GM12878 (cell line): ENCODE results near the gene SP110. TPM values are rescaled to one million over a fixed set of nuclear protein-coding genes. Genes with fewer than 3 reads are reported as not detected.

Experiments used
- ATAC-seq: fragments of 200-7000 bp; cut with Tn5 transposase; 3 replicates; pipeline ENCODE4 v1.9.1; 2020; ENCODE audit warnings: mild to moderate bottlenecking, moderate library complexity
- BruUV-seq: library from RNA; stranded (reverse); fragments of 400-500 nt; replicated peaks from 2 replicates; lab custom pipeline; 2021; lab: Mats Ljungman, UMichigan
- CTCF ChIA-PET: fragments of 300-600 bp; sonication (Branson Sonifier 250); formaldehyde crosslinking; extraction: SDS; loops from one replicate; lab custom pipeline; 2021; ENCODE audit warnings: inconsistent platforms; lab: Yijun Ruan, JAX
- POLR2A ChIA-PET: fragments of 350-600 bp; formaldehyde crosslinking; extraction: SDS; loops from one replicate; lab custom pipeline; 2021; ENCODE audit warnings: inconsistent platforms; lab: Charles Lee
- RAD21 ChIA-PET: fragments of 300-600 bp; sonication (Branson Sonifier 250); formaldehyde crosslinking; loops from one replicate; lab custom pipeline; 2023; ENCODE audit warnings: antibody characterized with exemption; ENCODE audit not compliant: unreplicated experiment; lab: Charles Lee
- SMC1A ChIA-PET: fragments of 300-600 bp; sonication (Branson Sonifier 250); formaldehyde crosslinking; loops from one replicate; lab custom pipeline; 2023; ENCODE audit not compliant: unreplicated experiment, uncharacterized antibody; lab: Charles Lee
- DNase-seq: peaks from one replicate; pipeline ENCODE4 v3.0.0-alpha.2; 2011; ENCODE audit warnings: low read depth, low spot score
- FAIRE-seq: peaks from 3 replicates; lab custom pipeline; 2011; peaks lifted over from hg19 to GRCh38; lab: Jason Lieb, UNC
- H2AFZ ChIP-seq: 2 replicates; pipeline ENCODE4 v1.6.0; 2011; ENCODE audit warnings: low read depth, low read length, control low read depth; ENCODE audit not compliant: control insufficient read depth
- H3K27ac ChIP-seq: 2 replicates; pipeline ENCODE4 v1.5.1; 2011; ENCODE audit warnings: control low read depth; ENCODE audit not compliant: control insufficient read depth, insufficient read depth
- H3K27me3 ChIP-seq, 2 experiments: replicated peaks in 1 of 2; 2 replicates each; pipeline versions ENCODE4 v1.6.0 to v1.6.1; 2011; ENCODE audit warnings: low read length in 1 of 2; ENCODE audit not compliant: control insufficient read depth in 2 of 2, insufficient read depth in 2 of 2
- H3K36me3 ChIP-seq, 2 experiments: 2 replicates each; pipeline ENCODE4 v1.5.1; 2011; ENCODE audit warnings: low read length in 1 of 2; ENCODE audit not compliant: control insufficient read depth in 2 of 2, insufficient read depth in 2 of 2
- H3K4me1 ChIP-seq: 2 replicates; pipeline ENCODE4 v1.6.1; 2011; ENCODE audit warnings: mild to moderate bottlenecking, low read length, moderate library complexity, mixed read lengths; ENCODE audit not compliant: control insufficient read depth, insufficient read depth
- H3K4me2 ChIP-seq: 2 replicates; pipeline ENCODE4 v1.6.0; 2011; ENCODE audit warnings: control low read depth; ENCODE audit not compliant: control insufficient read depth, insufficient read depth
- H3K4me3 ChIP-seq: fragments of 200-600 bp; sonication (generic); 2 replicates; pipeline ENCODE4 v1.5.1; 2016
- H3K79me2 ChIP-seq: 2 replicates; pipeline ENCODE4 v1.6.0; 2011; ENCODE audit warnings: low read length; ENCODE audit not compliant: control insufficient read depth, insufficient read depth
- H3K9ac ChIP-seq: 2 replicates; pipeline ENCODE4 v1.8.0; 2011; ENCODE audit warnings: low read length, control low read depth, mixed read lengths; ENCODE audit not compliant: control insufficient read depth, insufficient read depth
- H3K9me3 ChIP-seq: replicated peaks from 3 replicates; pipeline ENCODE4 v1.5.1; 2011; ENCODE audit warnings: mild to moderate bottlenecking, low read length; ENCODE audit not compliant: control insufficient read depth, insufficient read depth
- H4K20me1 ChIP-seq: 2 replicates; pipeline ENCODE4 v1.6.0; 2011; ENCODE audit not compliant: control insufficient read depth, insufficient read depth
- ETV6 ChIP-seq, 2 experiments: fragments of 450-650 bp in 1 of 2; IDR thresholded peaks in 1 of 2; conservative IDR thresholded peaks in 1 of 2; 2 replicates each; pipeline ENCODE4 v1.6.1; 2014; ENCODE audit warnings: antibody characterized with exemption in 1 of 2, borderline replicate concordance in 1 of 2, low read depth in 1 of 2, mild to moderate bottlenecking in 1 of 2, moderate library complexity in 1 of 2
- MEF2B ChIP-seq: fragments of 450-650 bp; IDR thresholded peaks from 2 replicates; pipeline ENCODE4 v1.6.1; 2018; ENCODE audit warnings: mild to moderate bottlenecking, moderate library complexity; ENCODE audit not compliant: partially characterized antibody, poor library complexity, severe bottlenecking
- NR2C2 ChIP-seq: IDR thresholded peaks from 2 replicates; pipeline ENCODE4 v1.6.1; 2011; ENCODE audit warnings: borderline replicate concordance, low read depth; ENCODE audit not compliant: control insufficient read depth, insufficient read length
- WGBS: methylation state at CpG from one replicate; pipeline ENCODE4 v1.1.6; 2016; ENCODE audit warnings: low lambda C conversion rate; ENCODE audit not compliant: insufficient replicate concordance, insufficient coverage; ENCODE audit errors: missing lambda C conversion rate; 5-methylcytosine and 5-hydroxymethylcytosine counted together
- in situ Hi-C: fragments of 300-500 bp; cut with MboI; formaldehyde crosslinking; loops from 9 replicates; pipeline ENCODE4 v1.14.3; 2018; ENCODE audit warnings: mixed read lengths
- intact Hi-C: fragments of 100-400 bp; cut with micrococcal nuclease; formaldehyde crosslinking; loops from one replicate; pipeline ENCODE4 v1.14.2; 2022; ENCODE audit not compliant: unreplicated experiment
- polyA plus RNA-seq, 11 experiments: library from polyadenylated mRNA; depleted of rRNA in 4 of 11; unstranded in 6 of 11; stranded (reverse) in 5 of 11; fragments of >200 nt; fragmentation: Nextera tagmentation in 4 of 11; fragmentation: Illumina TruSeq in 1 of 11; extraction: Ambion mirVana in 4 of 11; extraction: Trizol in 1 of 11; gene quantifications; 1 replicate in 1 of 11; 2 replicates in 10 of 11; pipeline versions ENCODE4 v1.2.1 to v1.2.3, GENCODE V29; 2011 to 2016; ENCODE audit warnings: inconsistent platforms in 2 of 11, missing spikeins in 2 of 11, low read depth in 1 of 11
- total RNA-seq, 4 experiments: library from RNA; depleted of rRNA in 3 of 4; stranded (reverse); fragments of >200 nt in 3 of 4; fragmentation: Illumina TruSeq in 1 of 4; extraction: Trizol in 1 of 4; gene quantifications; 2 replicates each; pipeline versions ENCODE4 v1.2.1 to v1.2.3, GENCODE V29; 2013 to 2021
- TF ChIP-seq, protein P1 (sequence below): IDR thresholded peaks from 2 replicates; pipeline ENCODE4 v1.6.1; 2012; ENCODE audit warnings: improper control_type of control experiment, low read depth, low read length; ENCODE audit not compliant: insufficient replicate concordance

SP110 gene
- total and polyA plus RNA-seq, 10 of the 15 experiments (the other 5 are each of a cell fraction or from before 2014, with no cell fraction given), result 81.2 to 149 (median 100) TPM

- TF ChIP-seq, protein P1, sequence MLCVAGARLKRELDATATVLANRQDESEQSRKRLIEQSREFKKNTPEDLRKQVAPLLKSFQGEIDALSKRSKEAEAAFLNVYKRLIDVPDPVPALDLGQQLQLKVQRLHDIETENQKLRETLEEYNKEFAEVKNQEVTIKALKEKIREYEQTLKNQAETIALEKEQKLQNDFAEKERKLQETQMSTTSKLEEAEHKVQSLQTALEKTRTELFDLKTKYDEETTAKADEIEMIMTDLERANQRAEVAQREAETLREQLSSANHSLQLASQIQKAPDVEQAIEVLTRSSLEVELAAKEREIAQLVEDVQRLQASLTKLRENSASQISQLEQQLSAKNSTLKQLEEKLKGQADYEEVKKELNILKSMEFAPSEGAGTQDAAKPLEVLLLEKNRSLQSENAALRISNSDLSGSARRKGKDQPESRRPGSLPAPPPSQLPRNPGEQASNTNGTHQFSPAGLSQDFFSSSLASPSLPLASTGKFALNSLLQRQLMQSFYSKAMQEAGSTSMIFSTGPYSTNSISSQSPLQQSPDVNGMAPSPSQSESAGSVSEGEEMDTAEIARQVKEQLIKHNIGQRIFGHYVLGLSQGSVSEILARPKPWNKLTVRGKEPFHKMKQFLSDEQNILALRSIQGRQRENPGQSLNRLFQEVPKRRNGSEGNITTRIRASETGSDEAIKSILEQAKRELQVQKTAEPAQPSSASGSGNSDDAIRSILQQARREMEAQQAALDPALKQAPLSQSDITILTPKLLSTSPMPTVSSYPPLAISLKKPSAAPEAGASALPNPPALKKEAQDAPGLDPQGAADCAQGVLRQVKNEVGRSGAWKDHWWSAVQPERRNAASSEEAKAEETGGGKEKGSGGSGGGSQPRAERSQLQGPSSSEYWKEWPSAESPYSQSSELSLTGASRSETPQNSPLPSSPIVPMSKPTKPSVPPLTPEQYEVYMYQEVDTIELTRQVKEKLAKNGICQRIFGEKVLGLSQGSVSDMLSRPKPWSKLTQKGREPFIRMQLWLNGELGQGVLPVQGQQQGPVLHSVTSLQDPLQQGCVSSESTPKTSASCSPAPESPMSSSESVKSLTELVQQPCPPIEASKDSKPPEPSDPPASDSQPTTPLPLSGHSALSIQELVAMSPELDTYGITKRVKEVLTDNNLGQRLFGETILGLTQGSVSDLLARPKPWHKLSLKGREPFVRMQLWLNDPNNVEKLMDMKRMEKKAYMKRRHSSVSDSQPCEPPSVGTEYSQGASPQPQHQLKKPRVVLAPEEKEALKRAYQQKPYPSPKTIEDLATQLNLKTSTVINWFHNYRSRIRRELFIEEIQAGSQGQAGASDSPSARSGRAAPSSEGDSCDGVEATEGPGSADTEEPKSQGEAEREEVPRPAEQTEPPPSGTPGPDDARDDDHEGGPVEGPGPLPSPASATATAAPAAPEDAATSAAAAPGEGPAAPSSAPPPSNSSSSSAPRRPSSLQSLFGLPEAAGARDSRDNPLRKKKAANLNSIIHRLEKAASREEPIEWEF, result no peak
These were observed 88.4 kb downstream of the SP110 start (continued) for GRCh38 chr2:230131366-230131765.

- intact Hi-C loops, result no loop called here
- POLR2A ChIA-PET, result no interaction called here
- CTCF ChIA-PET, result interaction anchor here (1.5 kb wide), 1 partner anchor 13 kb away, joined by 6 read pairs; no protein-coding TSS in a partner anchor
- WGBS, result 56% methylated on average over 11 of the region's 11 CpGs
- no TSS peak for BruUV-seq
- H3K4me1 ChIP-seq, result no peaks in the 10 kb centered on the region
- TF ChIP-seq ETV6 (conservative IDR thresholded peaks at IDR 0.05 in 1 of 2, IDR thresholded peaks at IDR 0.05 in 1 of 2; ENCODE audit: borderline replicate concordance in 1 of 2, low read depth in 1 of 2) (no peak), MEF2B (peak; percentile 47), NR2C2 (no peak)
- TF ChIP-seq, all 136 proteins: peak for 1
- Histone ChIP-seq H3K4me3 (no peak overlapping the region), H3K27me3 (no peaks in the 10 kb centered on the region), H3K9ac (no peak overlapping the region), H3K79me2 (no peaks in the 10 kb centered on the region), H3K9me3 (peaks cover 7% of the 10 kb centered on the region; the same call in 2 of the 3 replicates), H4K20me1 (no peaks in the 10 kb centered on the region), H3K4me2 (no peak overlapping the region), H2AFZ (no peak overlapping the region), H3K36me3 (no peaks in the 10 kb centered on the region), H3K27ac (no peak overlapping the region)
- ATAC-seq (no peak), DNase-seq (no peak), FAIRE-seq (no peak)
- ChIA-PET SMC1A (no interaction called here), RAD21 (no interaction called here)
- in situ Hi-C loops, result no loop called here
These were observed 89.0 kb downstream of the SP110 start for GRCh38 chr2:230130668-230131364.
